GM21423 (cell line): ENCODE data around the gene GALNT1.

Experiments used
- ATAC-seq: cut with Tn5 transposase; IDR thresholded peaks from one replicate; pipeline ENCODE4 v1.9.1; 2021; ENCODE audit warnings: mild to moderate bottlenecking, moderate library complexity; ENCODE audit not compliant: unreplicated experiment

GALNT1 gene

GRCh38 chr18:35581898-35582641 is 530 bp downstream of the GALNT1 start:
- ATAC-seq = no peak

DNA sequence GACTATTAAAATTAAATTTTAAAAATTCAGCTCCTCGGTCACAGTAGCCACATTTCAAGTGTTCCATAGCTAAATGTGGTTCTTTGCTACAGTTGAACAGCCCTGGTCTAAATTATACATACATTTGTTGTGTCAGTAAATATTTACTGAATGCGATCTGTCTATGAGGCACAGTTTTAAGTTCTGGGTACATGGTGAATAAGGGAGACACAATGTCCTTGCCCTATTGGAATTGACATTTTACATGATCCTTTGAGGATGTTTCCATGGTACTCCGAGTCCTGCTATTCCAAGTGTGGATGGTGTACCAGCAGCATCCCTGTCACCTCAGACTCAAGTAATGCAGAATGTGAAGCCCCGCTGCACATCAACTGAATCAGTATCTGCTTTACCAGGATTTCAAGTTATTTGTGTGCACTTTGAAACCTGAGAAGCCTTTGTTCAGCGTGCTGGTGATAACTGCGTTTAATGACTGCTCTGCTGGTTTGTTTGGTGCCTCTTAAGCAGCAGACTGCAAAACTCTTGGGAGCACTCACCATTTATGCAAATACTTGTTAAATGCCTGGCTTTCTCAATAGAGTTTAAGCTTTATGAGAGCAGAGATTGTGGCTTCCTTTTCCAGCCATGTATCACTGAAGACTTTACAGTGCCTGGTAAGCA is 1.5 kb downstream of the GALNT1 start:
- no peak for ATAC-seq

DNA sequence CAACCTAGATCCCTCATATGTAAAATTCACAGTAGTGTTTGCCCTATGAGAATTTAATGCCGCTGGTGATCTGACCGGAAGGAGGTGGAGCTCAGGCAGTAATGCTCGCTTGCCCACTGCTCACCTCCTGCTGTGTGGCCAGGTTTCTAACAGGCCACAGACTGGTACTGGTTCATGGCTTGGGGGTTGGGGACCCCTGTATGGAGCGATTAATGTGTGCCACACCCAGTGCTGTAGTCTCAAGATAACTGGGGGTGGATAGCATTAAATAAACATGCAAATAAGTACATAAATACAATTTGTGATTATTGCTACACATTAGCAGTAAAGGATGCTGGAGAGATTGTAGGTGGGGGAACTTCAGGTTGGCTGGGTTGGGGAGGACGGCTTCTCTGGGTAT is 3.2 kb downstream of the GALNT1 start:
- ATAC-seq = no peak

- ATAC-seq = no peak
These were observed 4.1 kb downstream of the GALNT1 start for GRCh38 chr18:35585608-35586007.

GRCh38 chr18:35588122-35588521 is 6.6 kb downstream of the GALNT1 start:
- no peak for ATAC-seq

DNA sequence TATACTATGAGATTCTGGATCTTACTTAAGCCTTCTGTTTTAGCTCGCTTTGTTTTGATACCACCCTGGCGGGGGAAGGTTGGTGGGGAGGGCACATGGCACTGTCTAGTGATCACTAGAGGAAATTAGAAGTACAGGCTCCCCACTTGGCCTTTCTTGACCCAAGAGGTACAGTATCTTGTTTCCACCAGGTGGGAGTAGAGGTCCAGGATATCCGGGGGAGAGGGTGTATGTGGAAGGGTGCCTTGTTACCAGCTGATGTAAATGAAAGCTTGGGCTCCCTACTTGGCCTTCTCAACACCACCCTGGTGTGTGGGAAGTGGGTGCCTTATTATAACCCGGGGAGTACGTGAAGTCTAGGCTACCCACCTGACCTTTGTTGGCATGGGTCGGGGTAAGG is 7.5 kb downstream of the GALNT1 start:
- ATAC-seq = no peak

GRCh38 chr18:35589546-35589945 is 8.0 kb downstream of the GALNT1 start:
- ATAC-seq = no peak

- ATAC-seq = no peak
These were observed 9.4 kb downstream of the GALNT1 start for GRCh38 chr18:35590935-35591334.

DNA sequence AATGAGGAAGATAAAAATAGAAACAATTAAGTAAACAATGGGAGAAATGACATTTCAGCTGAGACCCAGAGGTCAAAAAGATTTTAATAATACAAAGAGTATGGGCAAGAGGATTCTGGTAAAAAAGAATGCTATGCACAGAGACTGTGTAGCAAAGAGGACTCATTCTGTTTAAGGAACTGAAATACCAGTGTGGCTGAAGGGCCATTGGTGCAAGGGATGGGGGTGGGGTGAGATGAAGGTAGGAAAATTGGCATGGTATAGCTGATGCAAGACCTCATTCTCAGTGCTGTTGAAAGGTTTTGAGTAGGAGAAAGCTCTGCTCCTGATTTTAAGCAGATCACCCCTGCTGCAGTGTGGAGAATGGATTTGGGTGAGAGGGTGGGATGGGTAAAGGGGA is 10.8 kb downstream of the GALNT1 start:
- peak; percentile 99 for ATAC-seq

- ATAC-seq = no peak
These were observed 12.3 kb downstream of the GALNT1 start for GRCh38 chr18:35593859-35594258.

- ATAC-seq = no peak
These were observed 16.2 kb downstream of the GALNT1 start for GRCh38 chr18:35597758-35598157.

DNA sequence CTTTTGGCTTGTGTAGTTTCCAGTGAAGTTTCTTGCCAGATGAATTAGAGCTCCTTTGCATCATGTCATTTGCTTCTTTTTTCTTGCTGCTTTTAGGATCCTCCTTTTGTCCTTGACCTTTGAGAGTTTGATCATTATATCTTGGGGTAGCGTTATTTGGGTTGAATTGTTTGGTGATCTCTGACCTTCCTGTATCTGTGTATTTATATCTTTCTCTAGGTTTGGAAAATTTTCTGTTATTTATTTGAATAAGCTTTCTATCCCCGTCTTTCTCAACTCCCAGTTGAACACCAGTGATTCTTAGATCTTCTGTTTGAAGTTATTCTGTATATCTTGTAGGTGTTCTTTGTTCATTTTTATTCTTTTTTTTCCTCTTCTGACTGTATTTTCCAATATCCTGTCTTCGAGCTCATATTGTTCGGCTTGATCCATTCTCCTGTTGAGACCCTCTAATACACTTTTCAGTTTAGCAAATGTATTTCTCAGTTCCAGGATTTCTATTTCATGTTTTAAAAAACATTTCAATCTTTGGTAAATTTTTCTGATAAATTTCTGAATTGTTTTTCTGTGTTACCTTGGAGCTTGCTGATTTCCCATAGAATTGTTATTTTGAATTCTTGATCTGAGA is 20.8 kb downstream of the GALNT1 start:
- ATAC-seq = no peak

DNA sequence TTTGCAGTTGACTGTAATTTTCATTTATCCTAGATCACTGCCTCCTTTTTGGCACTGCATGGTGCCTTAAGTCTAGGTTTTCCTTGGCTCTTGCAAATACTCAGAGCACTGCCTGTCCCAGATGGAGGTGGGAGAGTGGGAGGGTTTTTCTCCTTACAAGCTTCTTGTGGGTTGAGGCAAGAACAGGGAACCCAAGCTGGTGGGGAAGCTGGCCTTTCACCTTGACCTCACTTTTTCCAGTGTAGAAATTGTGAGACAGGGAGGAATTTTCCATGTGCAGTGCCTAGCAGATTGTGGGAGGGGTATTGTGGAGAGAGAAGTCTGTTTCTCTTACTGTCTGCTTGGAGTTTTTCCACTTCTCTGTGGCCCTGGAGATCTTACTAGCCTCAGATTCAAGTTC is 21.5 kb downstream of the GALNT1 start:
- no peak for ATAC-seq

- ATAC-seq = no peak
These were observed 22.0 kb downstream of the GALNT1 start for GRCh38 chr18:35603528-35603927.

DNA sequence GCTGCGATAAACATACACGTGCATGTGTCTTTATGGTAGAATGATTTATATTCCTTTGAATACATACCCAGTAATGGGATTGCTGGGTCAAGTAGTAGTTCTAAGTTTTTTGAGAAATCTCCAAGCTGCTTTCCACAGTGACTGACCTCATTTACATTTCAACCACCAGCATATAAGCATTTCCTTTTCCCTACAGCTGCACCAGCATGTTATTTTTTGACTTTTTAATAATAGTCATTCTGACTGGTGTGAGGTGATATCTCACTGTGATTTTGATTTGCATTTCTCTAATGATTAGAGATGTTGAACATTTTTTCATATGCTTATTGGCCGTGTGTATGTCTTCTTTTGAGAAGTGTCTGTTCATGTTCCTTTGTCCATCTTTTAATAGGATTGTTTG is 22.8 kb downstream of the GALNT1 start:
- ATAC-seq = no peak

- no peak for ATAC-seq
These were observed 24.3 kb downstream of the GALNT1 start for GRCh38 chr18:35605686-35606417.

DNA sequence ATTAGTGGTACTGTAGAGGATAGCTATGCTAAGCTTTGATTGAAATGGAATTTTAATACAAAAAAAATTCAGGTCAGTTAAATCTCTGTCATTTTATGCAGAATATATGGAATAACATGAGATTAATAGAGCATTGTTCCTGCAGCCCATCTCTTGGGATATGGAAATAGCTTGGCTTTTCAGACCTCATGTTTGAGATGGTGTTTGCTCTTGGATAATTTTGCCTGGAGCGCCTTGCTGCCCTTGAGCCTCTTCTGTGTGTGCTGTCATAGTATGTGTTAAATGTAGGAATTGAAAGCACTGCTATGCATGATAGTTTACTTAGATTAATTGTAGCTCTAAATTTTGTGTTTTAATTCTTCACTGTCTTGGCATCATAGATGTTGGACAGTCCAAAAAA is 27.7 kb downstream of the GALNT1 start:
- no peak for ATAC-seq

DNA sequence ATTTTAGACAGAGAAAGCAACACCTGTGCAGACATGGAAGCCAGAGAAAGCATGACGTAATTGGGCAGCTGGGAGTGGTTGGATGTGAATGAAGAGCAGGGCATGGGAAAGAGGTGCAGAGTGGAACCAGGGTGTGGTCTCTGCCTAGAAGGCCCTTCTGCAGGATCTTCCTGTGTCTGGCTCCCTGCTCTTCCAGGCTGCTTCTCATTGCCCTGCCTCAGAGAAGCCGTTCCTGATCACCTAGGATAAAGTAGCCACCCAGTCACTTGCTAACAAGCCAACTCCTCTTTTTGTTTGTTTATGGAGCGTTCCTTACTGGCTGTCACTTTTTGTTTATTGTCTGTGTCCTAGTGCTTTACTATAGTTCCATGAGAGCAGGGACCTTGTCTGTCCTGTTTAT is 28.5 kb downstream of the GALNT1 start:
- no peak for ATAC-seq

DNA sequence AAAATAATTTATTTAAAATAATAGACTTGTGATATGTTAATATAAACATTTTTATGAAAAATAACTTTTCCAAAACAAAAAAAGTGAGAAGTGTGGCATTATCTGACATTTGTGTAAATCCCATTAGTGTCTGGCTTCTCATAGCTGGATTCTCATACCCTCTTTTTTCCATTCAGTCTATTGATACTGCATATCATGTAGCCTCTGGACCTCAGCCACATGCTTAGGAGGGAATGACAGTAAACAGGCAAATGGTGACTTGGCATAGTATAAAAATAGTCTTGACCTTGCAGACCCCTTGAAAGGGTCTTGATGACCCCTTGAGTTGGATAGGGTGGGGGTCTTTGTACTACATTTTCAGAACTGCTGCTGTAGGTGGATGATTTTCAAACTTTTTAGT is 29.2 kb downstream of the GALNT1 start:
- ATAC-seq = no peak

DNA sequence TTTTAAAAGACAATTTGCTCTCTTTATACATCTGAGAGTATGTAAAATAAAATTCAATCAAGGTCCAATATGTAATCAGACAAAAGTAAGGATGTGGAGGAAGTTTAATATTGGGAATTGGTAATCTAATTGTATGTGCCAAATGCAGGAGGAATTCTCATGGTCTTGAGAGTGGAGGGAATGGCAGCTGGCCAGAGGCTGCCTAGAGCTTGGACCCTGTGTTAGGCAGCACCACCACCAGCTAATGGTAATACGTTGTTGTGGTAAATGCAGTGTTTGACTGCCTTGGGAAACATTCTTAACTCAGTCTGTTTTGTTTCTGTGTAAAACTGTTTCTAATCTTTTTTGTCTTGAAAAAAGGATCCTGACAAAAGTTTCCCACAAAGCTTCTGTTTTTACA is 30.0 kb downstream of the GALNT1 start:
- no peak for ATAC-seq

DNA sequence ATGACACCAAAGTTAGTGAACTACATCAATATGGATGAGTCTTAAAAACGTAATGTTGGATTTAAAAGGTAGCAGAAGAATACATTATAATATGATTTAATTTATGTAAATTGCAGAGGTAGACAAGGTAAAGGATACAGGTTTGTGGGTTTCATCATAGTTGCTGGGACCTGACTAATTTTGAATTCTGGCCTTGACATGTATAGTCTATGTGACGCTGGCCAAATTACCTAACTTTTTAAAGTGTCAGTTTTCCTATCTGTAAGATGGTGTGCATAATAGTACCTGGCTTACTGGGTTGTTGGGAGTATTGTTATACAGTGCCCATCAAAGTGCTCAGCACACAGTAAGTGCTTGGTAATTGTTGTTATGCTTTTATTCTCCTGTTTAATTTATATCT is 34.5 kb downstream of the GALNT1 start:
- ATAC-seq = no peak
